HepG2 (cell line): ENCODE data around the gene CCNL1. TPM values are rescaled to one million over a fixed set of nuclear protein-coding genes. Genes with fewer than 3 reads are reported as not detected.

ENCODE experiments used
- AHR ChIP-seq: IDR thresholded peaks from 2 replicates; pipeline ENCODE4 v1.6.1; 2018; ENCODE audit warnings: missing genetic modification reagents, missing compliant biosample characterization
- ASH2L ChIP-seq: fragments of 300-600, 200-600 bp; sonication (generic); IDR thresholded peaks from 2 replicates; pipeline ENCODE4 v1.7.0; 2017; ENCODE audit warnings: low read depth, mild to moderate bottlenecking, moderate library complexity, mixed read lengths, low read length; ENCODE audit not compliant: insufficient read length
- FOXA3 ChIP-seq: IDR thresholded peaks from 2 replicates; pipeline ENCODE4 v1.6.1; 2016; ENCODE audit warnings: missing genetic modification reagents, missing compliant biosample characterization
- GZF1 ChIP-seq: sonication (generic); formaldehyde crosslinking; IDR thresholded peaks from 2 replicates; pipeline ENCODE4 v1.5.1; 2020; ENCODE audit warnings: mild to moderate bottlenecking, missing genetic modification reagents
- KLF6 ChIP-seq: IDR thresholded peaks from 2 replicates; pipeline ENCODE4 v1.8.0; 2016; ENCODE audit warnings: missing biosample characterization, missing genetic modification reagents
- MIER3 ChIP-seq: IDR thresholded peaks from 2 replicates; pipeline ENCODE4 v1.6.1; 2016; ENCODE audit warnings: missing compliant biosample characterization, borderline replicate concordance
- NCOR1 ChIP-seq: fragments of 200-600 bp; sonication (generic); IDR thresholded peaks from 2 replicates; pipeline ENCODE4 v1.7.0; 2017; ENCODE audit warnings: antibody characterized with exemption, low read length, borderline replicate concordance
- PHF8 ChIP-seq: sonication (generic); formaldehyde crosslinking; IDR thresholded peaks from 2 replicates; pipeline ENCODE4 v1.5.0; 2020; ENCODE audit warnings: missing genetic modification reagents
- SIN3B ChIP-seq: fragments of 150-350 bp; IDR thresholded peaks from 2 replicates; pipeline ENCODE4 v1.6.1; 2014; ENCODE audit warnings: low read length
- TEAD3 ChIP-seq: optimal IDR thresholded peaks from 2 replicates; pipeline ENCODE3; 2016; ENCODE audit warnings: borderline replicate concordance
- TMF1 ChIP-seq: sonication (generic); formaldehyde crosslinking; IDR thresholded peaks from 2 replicates; pipeline ENCODE4 v1.8.1; 2022; ENCODE audit warnings: low read depth, missing genetic modification reagents
- WIZ ChIP-seq: sonication (generic); formaldehyde crosslinking; IDR thresholded peaks from 2 replicates; pipeline ENCODE4 v1.5.1; 2020; ENCODE audit warnings: mild to moderate bottlenecking, missing genetic modification reagents
- ZNF205 ChIP-seq: IDR thresholded peaks from 2 replicates; pipeline ENCODE4 v1.6.1; 2018; ENCODE audit warnings: missing biosample characterization, missing genetic modification reagents
- ZNF274 ChIP-seq: sonication (generic); formaldehyde crosslinking; IDR thresholded peaks from 2 replicates; pipeline ENCODE4 v1.5.1; 2020; ENCODE audit warnings: mild to moderate bottlenecking, missing genetic modification reagents
- ZNF737 ChIP-seq: sonication (generic); formaldehyde crosslinking; IDR thresholded peaks from 2 replicates; pipeline ENCODE4 v1.5.0; 2020; ENCODE audit warnings: missing genetic modification reagents, mild to moderate bottlenecking, borderline replicate concordance
- ZNF75D ChIP-seq: sonication (generic); formaldehyde crosslinking; IDR thresholded peaks from 2 replicates; pipeline ENCODE4 v1.8.1; 2023; ENCODE audit warnings: missing genetic modification reagents, mild to moderate bottlenecking, borderline replicate concordance
- polyA plus RNA-seq, 8 experiments: library from polyadenylated mRNA; depleted of rRNA in 3 of 8; stranded (reverse) in 7 of 8; unstranded in 1 of 8; fragments of >200 nt; fragmentation: Illumina TruSeq in 4 of 8; extraction: Trizol in 4 of 8; gene quantifications; 2 replicates each; pipeline versions ENCODE4 v1.2.1 to v1.2.3, GENCODE V29; 2011 to 2016; ENCODE audit warnings: low read depth in 4 of 8, missing spikeins in 1 of 8, mixed read lengths in 1 of 8; ENCODE audit not compliant: insufficient read depth in 1 of 8
- total RNA-seq, 5 experiments: library from RNA; depleted of rRNA; stranded (reverse); fragments of >200 nt; fragmentation: Illumina TruSeq; extraction: Trizol; gene quantifications; 2 replicates each; pipeline ENCODE4 v1.2.3, GENCODE V29; 2016; ENCODE audit warnings: low read depth in 1 of 5
- TF ChIP-seq, protein P1 (sequence below): sonication (generic); formaldehyde crosslinking; conservative IDR thresholded peaks from 2 replicates; pipeline ENCODE4 v1.8.0; 2022; ENCODE audit warnings: mild to moderate bottlenecking, moderate library complexity, missing genetic modification reagents
- TF ChIP-seq, protein P2 (sequence below): IDR thresholded peaks from 2 replicates; pipeline ENCODE4 v1.6.1; 2016
- TF ChIP-seq, protein P3 (sequence below): sonication (generic); formaldehyde crosslinking; IDR thresholded peaks from 2 replicates; pipeline ENCODE4 v1.8.0; 2022; ENCODE audit warnings: missing genetic modification reagents, low read depth, mild to moderate bottlenecking, borderline replicate concordance
- TF ChIP-seq, protein P4 (sequence below): sonication (generic); formaldehyde crosslinking; IDR thresholded peaks from 2 replicates; pipeline ENCODE4 v1.9.0; 2021; ENCODE audit warnings: missing genetic modification reagents, borderline replicate concordance
- TF ChIP-seq, protein P5 (sequence below): sonication (generic); formaldehyde crosslinking; IDR thresholded peaks from 2 replicates; pipeline ENCODE4 v1.5.0; 2020; ENCODE audit warnings: missing genetic modification reagents, mild to moderate bottlenecking, borderline replicate concordance

Gene CCNL1
- total and polyA plus RNA-seq, 2 of the 13 experiments (the other 11 are each of a cell fraction or from before 2014, with no cell fraction given), result 151 to 303 TPM

DNA sequence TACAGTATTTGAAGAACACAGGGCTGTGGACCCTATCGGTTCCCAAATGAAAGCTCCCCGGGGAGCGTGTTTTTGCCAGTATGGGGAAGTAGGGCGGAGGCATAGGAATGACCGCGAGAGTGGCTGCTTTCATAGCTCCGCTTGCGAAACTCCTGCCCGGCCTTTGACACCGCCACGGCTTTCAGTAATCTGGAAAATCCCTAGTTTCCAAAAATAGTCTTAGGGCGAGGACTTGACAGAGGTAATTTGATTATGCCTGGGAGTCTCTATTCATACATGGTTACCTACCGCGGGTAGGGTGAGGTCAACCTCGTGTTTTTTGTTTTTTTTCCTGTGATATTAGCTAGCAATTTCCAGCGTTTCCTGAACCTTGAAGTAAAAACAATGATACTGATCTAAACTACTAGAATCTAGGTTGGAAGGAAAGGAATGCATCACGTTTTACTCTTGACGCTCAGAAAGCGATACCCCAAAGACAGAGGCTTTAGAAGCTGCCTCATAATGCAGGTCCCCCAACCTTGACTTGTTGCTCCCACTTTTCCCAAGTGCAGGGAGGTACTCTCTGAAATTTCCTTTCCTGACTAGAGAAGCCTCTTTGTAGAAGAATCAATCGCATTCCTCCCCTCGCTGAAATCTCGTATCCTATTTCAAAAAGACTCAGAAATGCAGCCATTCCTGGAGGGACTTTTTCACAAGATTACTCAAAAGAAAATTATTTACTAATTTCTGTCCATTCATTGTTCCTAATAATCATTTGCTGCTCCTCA, 894 bp upstream of the CCNL1 start (continued):
- TF ChIP-seq NCOR1 (peak; percentile 31; the same call in 1 of the 2 replicates), ZNF274 (0 out of 2 replicates have a peak, but pooled peaks have one; percentile 3), PHF8 (CRISPR knock-in tag) (no peak), ZNF75D (no peak), TMF1 (CRISPR knock-in tag) (no peak), TEAD3 (CRISPR knock-in tag) (peak; percentile 4), WIZ (CRISPR knock-in tag) (no peak), KLF6 (no peak), SIN3B (no peak), AHR (CRISPR knock-in tag) (peak; percentile 9; the same call in 1 of the 2 replicates), FOXA3 (CRISPR knock-in tag) (0 out of 2 replicates have a peak, but pooled peaks have one; percentile 16), ZNF205 (CRISPR knock-in tag) (0 out of 2 replicates have a peak, but pooled peaks have one; percentile 6), GZF1 (CRISPR knock-in tag) (no peak), ASH2L (peak; percentile 21), ZNF737 (CRISPR knock-in tag) (0 out of 2 replicates have a peak, but pooled peaks have one; percentile 6), MIER3 (peak; percentile 19; the same call in 1 of the 2 replicates)
- TF ChIP-seq, protein P1, sequence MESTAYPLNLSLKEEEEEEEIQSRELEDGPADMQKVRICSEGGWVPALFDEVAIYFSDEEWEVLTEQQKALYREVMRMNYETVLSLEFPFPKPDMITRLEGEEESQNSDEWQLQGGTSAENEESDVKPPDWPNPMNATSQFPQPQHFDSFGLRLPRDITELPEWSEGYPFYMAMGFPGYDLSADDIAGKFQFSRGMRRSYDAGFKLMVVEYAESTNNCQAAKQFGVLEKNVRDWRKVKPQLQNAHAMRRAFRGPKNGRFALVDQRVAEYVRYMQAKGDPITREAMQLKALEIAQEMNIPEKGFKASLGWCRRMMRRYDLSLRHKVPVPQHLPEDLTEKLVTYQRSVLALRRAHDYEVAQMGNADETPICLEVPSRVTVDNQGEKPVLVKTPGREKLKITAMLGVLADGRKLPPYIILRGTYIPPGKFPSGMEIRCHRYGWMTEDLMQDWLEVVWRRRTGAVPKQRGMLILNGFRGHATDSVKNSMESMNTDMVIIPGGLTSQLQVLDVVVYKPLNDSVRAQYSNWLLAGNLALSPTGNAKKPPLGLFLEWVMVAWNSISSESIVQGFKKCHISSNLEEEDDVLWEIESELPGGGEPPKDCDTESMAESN (CRISPR knock-in tag), result no peak
- TF ChIP-seq, protein P2, sequence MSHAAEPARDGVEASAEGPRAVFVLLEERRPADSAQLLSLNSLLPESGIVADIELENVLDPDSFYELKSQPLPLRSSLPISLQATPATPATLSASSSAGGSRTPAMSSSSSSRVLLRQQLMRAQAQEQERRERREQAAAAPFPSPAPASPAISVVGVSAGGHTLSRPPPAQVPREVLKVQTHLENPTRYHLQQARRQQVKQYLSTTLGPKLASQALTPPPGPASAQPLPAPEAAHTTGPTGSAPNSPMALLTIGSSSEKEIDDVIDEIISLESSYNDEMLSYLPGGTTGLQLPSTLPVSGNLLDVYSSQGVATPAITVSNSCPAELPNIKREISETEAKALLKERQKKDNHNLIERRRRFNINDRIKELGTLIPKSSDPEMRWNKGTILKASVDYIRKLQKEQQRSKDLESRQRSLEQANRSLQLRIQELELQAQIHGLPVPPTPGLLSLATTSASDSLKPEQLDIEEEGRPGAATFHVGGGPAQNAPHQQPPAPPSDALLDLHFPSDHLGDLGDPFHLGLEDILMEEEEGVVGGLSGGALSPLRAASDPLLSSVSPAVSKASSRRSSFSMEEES, result peak; percentile 25; the same call in 1 of the 2 replicates
- TF ChIP-seq, protein P3, sequence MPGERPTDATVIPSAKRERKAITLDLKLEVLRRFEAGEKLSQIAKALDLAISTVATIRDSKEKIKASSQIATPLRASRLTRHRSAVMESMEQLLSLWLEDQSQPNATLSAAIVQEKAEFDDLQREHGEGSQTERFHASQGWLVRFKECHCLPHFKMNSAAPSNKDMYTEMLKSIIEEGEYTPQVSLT (CRISPR knock-in tag), result no peak
- TF ChIP-seq, protein P4, sequence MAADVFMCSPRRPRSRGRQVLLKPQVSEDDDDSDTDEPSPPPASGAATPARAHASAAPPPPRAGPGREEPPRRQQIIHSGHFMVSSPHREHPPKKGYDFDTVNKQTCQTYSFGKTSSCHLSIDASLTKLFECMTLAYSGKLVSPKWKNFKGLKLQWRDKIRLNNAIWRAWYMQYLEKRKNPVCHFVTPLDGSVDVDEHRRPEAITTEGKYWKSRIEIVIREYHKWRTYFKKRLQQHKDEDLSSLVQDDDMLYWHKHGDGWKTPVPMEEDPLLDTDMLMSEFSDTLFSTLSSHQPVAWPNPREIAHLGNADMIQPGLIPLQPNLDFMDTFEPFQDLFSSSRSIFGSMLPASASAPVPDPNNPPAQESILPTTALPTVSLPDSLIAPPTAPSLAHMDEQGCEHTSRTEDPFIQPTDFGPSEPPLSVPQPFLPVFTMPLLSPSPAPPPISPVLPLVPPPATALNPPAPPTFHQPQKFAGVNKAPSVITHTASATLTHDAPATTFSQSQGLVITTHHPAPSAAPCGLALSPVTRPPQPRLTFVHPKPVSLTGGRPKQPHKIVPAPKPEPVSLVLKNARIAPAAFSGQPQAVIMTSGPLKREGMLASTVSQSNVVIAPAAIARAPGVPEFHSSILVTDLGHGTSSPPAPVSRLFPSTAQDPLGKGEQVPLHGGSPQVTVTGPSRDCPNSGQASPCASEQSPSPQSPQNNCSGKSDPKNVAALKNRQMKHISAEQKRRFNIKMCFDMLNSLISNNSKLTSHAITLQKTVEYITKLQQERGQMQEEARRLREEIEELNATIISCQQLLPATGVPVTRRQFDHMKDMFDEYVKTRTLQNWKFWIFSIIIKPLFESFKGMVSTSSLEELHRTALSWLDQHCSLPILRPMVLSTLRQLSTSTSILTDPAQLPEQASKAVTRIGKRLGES (CRISPR knock-in tag), result no peak
- TF ChIP-seq, protein P5, sequence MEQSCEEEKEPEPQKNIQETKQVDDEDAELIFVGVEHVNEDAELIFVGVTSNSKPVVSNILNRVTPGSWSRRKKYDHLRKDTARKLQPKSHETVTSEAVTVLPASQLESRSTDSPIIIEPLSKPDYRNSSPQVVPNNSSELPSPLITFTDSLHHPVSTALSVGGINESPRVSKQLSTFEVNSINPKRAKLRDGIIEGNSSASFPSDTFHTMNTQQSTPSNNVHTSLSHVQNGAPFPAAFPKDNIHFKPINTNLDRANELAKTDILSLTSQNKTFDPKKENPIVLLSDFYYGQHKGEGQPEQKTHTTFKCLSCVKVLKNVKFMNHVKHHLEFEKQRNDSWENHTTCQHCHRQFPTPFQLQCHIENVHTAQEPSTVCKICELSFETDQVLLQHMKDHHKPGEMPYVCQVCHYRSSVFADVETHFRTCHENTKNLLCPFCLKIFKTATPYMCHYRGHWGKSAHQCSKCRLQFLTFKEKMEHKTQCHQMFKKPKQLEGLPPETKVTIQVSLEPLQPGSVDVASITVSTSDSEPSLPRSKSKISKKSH (CRISPR knock-in tag), result no peak
